Measurements from ENCODE around the gene COQ6. TPM values are rescaled to one million over a fixed set of nuclear protein-coding genes. Genes with fewer than 3 reads are reported as not detected.

Gene COQ6
- total and polyA plus RNA-seq, 2 of the 8 experiments (the other 6 are each of a cell fraction or from before 2014, with no cell fraction given), result 9.5 to 15.5 TPM

DNA sequence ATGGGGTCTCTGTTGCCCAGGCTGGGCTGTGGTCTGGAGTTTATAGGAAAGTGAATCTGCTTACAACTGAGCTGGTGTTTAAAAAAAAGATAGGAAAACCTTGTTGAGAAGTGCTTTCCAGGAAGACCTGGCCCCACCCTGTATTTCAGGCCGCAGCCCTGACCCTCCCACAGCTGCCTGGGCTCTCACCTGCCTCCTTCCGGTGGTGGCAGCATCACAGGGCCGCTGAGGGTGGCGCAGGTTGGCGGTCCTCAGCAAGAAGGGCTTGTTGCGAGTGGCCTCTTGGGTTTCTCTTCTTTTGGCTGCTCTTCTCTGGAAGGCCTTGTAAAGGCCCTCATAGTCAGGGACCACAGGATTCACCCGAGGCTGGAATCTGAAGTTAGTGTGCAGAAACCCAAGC lies 7.9 kb upstream of the COQ6 start:
- Histone ChIP-seq H3K23me2 (ENCODE audit: low read depth, low read length) (no peaks in the 10 kb centered on the region), H3K14ac (ENCODE audit: insufficient read length) (no peak overlapping the region), H2AK5ac (ENCODE audit: low read depth, low read length) (no peak overlapping the region), H4K8ac (ENCODE audit: extremely low read depth, insufficient read depth, low read length) (no peak overlapping the region), H2BK20ac (ENCODE audit: low read length) (no peak overlapping the region), H3K79me1 (ENCODE audit: low read depth, low read length) (no peaks in the 10 kb centered on the region), H3K9me3 (ENCODE audit: insufficient read depth in 2 of 2, low read depth in 1 of 2, low read length in 1 of 2) (no peaks in the 10 kb centered on the region), H3K4me1 (replicated peaks in 1 of 4; ENCODE audit: control insufficient read depth in 3 of 4, insufficient read depth in 4 of 4, low read length in 3 of 4) (no peaks in the 10 kb centered on the region), H2BK15ac (ENCODE audit: low read length) (no peak overlapping the region), H4K91ac (replicated peaks; ENCODE audit: insufficient read length, low read length) (no peak overlapping the region), H2AFZ (ENCODE audit: low read length) (no peak overlapping the region), H3K18ac (ENCODE audit: extremely low read depth, low read length) (no peak overlapping the region), H3K4ac (replicated peaks; ENCODE audit: insufficient read length, low read depth, low read length) (no peak overlapping the region), H2BK5ac (ENCODE audit: low read depth, low read length) (no peak overlapping the region), H2BK120ac (replicated peaks; ENCODE audit: low read depth, low read length) (no peak overlapping the region), H4K20me1 (replicated peaks in 1 of 2; ENCODE audit: control insufficient read depth in 1 of 2, insufficient read depth in 2 of 2, low read length in 2 of 2) (no peaks in the 10 kb centered on the region), H3K79me2 (ENCODE audit: control insufficient read depth in 1 of 2, insufficient read depth in 2 of 2, low read length in 2 of 2) (no peaks in the 10 kb centered on the region), H3K27me3 (replicated peaks in 1 of 4; ENCODE audit: control insufficient read depth in 3 of 4, extremely low read depth in 1 of 4, insufficient read depth in 3 of 4, low read length in 3 of 4) (no peaks in the 10 kb centered on the region), H2BK12ac (ENCODE audit: low read depth, low read length) (no peak overlapping the region), H3K23ac (ENCODE audit: insufficient read length) (no peak overlapping the region), H3K4me2 (ENCODE audit: insufficient read depth in 1 of 2, low read depth in 2 of 2, low read length in 2 of 2) (no peak overlapping the region), H3K56ac (replicated peaks; ENCODE audit: insufficient read length, low read depth, low read length) (no peak overlapping the region), H3K4me3 (ENCODE audit: extremely low read depth in 1 of 4, insufficient read depth in 2 of 4, low read depth in 3 of 4, low read length in 4 of 4) (no peak overlapping the region), H4K5ac (ENCODE audit: insufficient read length, low read depth, low read length) (no peak overlapping the region), H3K36me3 (ENCODE audit: control insufficient read depth in 2 of 4, insufficient read depth in 4 of 4, low read length in 3 of 4) (no peaks in the 10 kb centered on the region), H3K9ac (replicated peaks in 1 of 4; ENCODE audit: extremely low read depth in 1 of 4, low read depth in 3 of 4, low read length in 3 of 4) (no peak overlapping the region), H3K27ac (ENCODE audit: low read depth, low read length) (no peak overlapping the region)
- POLR2A ChIA-PET (ENCODE audit: partially characterized antibody), result interaction anchor here (0.6 kb wide), 1 partner anchor 64 kb away, joined by 3 read pairs; no protein-coding TSS in a partner anchor
- CTCF ChIA-PET (ENCODE audit: partially characterized antibody), result interaction anchor here (1.0 kb wide), 1 partner anchor 124 kb away, joined by 3 read pairs; no protein-coding TSS in a partner anchor
- no peak for FAIRE-seq
- 83% methylated on average over 7 of the region's 7 CpGs; no CpG with 5 or more reads in 1 of the 2 experiments for whole genome bisulfite sequencing, 2 experiments (ENCODE audit: extremely low coverage in 1 of 2, insufficient coverage in 1 of 2, insufficient read length in 1 of 2, insufficient replicate concordance in 2 of 2, low coverage in 1 of 2, low lambda C conversion rate in 2 of 2, missing lambda C conversion rate in 1 of 2)
- no peak for DNase-seq (ENCODE audit: low read depth in 1 of 2, low spot score in 2 of 2)
- TF ChIP-seq CTBP2 (IDR thresholded peaks at IDR 0.05; ENCODE audit: borderline replicate concordance, insufficient read depth, insufficient read length, low read length) (no peak), RXRA (IDR thresholded peaks at IDR 0.05; ENCODE audit: insufficient read depth, low read depth, low read length) (no peak), RFX5 (IDR thresholded peaks at IDR 0.05; ENCODE audit: borderline replicate concordance, low read depth, low read length) (no peak), SIRT6 (IDR thresholded peaks at IDR 0.05; ENCODE audit: low read length) (no peak), CREB1 (IDR thresholded peaks at IDR 0.05) (no peak), TCF12 (IDR thresholded peaks at IDR 0.05; ENCODE audit: low read depth, low read length) (no peak), PHF8 (conservative IDR thresholded peaks at IDR 0.05; ENCODE audit: low read depth, low read length) (no peak)
